ENCODE results near the gene DIPK1A.

DIPK1A gene

DNA sequence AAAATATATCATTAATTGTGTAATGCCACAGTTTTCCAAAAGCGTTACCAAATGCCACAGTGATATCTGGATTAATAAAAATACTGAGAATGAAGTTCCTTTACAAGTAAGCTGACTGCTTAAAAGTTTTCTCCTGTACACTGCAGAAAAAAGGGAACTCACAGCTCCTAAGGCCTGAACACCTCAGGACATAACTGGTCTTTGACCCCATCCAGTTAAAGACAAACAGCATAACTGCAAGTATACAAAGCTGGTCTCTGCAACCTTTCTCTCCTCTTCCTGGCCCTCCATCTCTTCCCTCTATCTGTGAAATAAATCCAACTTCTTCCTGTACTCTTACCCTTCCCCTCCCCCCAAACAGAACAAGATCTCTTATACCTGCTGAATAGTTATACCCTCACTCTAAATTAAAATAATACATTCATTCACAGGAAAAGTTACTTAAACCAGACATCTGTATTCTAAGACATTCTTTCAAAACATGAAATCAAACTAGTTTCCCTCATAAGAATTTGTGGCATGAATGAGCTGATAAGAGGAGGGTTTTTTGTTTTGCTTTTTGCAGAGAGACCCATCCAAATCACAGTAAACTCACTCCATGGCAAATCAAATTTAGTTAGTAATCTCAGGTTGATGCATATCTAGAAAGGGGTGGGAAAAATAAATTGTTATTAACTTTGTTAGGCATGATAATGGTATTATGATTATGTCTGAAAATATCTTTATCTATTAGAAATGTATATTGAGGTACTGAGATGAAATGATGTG lies 2.9 kb downstream of the DIPK1A start:
- no peak for DNase-seq
- intact Hi-C loops (cut with DNase I), result no loop called here

DNA sequence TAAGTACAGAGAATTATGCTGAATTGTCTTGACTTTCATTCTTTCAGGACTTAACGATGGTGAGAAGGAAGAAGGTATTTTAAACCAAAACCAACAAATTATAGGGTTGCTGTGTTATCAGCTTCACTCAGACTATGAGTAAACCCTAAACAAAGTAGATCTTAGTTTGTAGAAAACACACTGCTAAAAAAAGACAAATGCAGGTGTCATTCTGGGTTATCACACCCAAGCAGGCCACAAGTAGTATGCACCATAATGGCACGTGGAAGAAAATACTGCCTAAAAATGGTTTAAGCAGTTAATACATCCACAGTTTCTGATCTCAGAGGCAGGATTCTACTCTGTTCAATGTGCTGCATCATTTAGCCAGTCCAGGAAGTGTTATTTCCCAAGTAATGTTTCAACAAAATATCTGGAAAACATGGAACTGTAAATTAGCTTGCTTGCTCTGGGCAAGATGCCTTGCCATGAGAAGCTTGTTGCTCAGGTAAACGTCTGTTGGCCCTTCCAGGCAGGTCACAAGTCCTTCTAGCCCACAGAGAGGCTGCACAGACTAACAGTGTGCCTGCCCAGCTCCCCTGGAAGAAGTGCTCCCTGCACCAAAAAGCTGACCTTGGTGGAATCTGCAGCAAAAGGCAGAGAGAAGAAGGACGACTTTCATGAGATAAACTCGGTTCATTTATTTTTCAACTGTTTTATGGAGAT lies 4.1 kb downstream of the DIPK1A start:
- intact Hi-C loops (cut with DNase I), result no loop called here

DNA sequence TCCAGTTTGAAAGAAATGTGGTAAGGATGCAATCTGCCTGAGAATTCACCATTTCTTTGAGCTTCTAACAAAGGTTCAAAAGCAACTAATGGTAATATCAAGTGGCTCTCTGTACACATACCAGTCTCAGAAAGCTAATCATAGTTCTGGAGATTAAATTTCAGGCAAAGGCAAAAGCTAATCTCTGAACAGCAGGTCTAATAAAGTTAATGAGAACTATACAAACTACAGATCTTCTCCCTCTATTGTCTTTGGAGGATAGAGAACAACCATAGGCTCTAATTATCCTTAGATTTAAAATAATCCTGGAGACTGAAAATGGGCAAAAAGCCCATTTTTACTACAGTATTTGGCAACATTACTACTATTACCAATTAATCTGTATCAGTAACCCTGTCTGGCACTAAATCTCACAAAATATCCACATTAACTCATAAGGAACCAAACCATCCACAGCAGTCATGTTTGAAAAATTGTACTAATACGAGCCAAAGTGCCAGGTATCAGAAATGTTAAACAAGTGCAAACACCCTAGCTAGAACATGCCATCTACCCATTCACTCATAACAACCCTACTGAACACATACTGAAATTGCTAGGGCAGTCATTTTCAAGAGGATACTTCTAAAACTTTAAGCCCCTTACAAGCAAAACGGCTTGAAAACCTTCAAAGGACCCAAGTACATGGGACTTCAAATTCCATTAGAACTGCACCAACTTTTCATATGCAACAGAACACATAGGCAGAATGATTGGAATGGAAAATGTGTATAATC lies 4.8 kb downstream of the DIPK1A start:
- intact Hi-C loops (cut with DNase I), result no loop called here
- no peak for DNase-seq

More for the DNA sequence above, 4.1 kb downstream of the DIPK1A start:
- DNase-seq, result no peak

DNA sequence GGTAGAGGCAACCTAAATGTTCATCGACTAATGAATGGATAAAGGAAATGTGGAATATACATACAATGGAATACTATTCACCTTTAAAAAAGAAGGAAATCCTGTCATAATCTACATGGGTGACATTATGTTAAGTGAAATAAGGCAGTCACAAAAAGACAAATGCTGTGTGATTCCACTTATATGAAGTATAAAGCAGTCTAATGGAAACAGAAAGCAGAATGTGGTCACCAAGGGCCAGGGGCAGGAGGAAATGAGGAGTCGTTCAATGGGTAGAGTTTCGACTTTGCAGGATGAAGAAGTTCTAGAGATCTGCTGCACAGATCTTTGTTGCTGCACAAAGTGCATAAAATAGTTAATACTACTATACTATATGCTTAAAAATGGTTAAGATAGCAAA lies 7.8 kb downstream of the DIPK1A start:
- intact Hi-C loops (cut with DNase I), result no loop called here
- no peak for DNase-seq

DNA sequence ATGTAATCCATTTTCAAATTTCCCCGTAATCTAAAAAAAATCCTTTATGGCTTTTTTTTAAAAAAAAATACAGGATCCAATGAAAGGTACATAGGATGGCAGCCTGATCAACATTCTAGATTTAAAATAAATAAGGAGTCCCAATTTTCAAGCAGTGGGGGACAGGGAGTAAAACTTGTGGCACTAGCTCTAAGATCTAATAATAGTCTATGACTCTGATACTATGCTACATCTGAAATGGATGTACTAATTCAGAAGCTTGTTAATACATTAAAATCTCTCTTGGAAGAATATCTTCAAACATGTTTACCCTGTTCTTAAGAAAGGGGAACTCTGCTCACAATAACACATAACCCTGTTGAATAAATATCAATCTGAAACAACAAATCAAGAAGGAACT lies 8.5 kb downstream of the DIPK1A start:
- DNase-seq, result no peak
- intact Hi-C loops (cut with DNase I), result no loop called here

DNA sequence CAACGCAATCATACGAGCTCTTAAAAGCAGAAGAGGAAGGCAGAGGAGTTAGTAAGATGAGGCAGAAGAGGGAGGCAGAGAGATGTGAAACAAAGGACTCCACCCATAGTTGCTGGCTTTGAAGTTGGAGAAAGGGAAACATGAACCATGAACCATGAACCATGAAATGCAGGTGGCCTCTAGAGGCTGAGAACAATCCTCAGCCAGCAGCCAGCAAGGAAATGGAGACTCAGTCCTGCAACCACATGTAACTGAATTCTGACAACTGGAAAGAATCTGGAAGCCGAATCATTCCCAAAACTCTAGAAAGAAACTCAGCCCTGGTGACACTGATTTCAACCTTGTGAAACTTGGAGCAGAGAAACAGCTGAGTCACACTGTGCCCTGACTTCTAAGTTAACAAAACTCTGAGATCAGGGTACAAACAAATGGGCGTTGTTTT lies 10.1 kb downstream of the DIPK1A start:
- peak in 5 of 42 donors; percentile 21 to 62 (median 40) for DNase-seq
- intact Hi-C loops (cut with DNase I), result no loop called here

DNA sequence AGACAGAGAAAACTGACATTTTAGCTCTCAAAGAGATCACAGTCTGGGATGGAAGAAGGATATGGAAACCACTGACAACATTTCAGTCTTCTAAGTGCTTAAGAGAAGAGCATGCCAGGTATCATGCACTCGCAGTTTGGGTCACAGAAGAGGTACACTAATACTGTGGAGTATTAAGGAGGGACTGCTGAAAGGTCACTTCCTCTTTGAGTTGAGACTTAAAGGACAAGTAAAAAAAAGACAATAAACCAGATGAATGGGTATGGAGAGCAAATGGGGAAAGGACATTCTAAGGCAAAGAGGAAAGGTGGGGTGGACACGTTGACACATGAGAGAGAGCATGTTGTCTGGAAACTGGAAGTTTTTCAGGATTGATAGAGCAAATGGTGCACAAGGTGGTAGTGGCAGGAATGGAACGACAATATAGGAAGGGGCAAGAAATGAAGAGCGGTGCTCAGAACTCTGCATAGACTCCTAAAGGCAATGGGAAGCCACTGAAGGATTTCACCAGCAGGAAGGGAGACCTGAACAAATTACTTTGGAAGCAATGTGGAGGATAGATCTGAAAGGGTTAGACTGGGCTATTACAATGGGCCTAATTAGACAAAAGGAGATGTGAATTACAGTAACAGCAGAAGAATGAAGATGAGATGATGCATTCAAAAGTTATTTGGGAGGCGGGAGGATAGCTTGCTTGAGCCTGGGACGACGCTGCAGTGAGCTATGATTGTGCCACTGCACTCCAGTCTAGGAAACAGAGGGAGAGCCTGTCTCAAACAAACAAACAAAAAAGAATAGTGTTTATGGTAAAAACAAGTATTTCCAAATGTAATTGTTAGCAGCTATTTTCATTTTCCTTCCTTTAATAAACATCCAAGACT lies 11.1 kb downstream of the DIPK1A start:
- DNase-seq, result peak in 1 of 42 donors; percentile 27
- intact Hi-C loops (cut with DNase I), result no loop called here

DNA sequence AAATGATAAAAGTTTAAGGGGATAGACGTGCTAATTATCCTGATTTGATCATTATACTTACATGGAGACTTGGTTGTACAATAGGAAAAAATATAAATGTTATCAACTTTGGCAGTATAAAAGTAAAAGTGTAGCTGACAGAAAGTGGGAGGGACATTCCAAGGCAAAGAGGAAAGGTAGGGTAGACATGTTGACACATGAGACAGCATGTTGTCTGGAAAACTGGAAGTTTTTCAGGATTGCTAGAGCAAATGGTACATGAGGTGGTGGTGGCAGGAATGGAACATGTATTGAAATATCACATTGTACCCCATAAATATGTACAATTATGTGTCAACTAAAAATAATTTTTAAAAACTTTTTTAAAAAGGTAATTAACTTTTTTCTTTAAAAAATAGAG lies 13.2 kb downstream of the DIPK1A start:
- DNase-seq, result no peak
- intact Hi-C loops (cut with DNase I), result no loop called here

DNA sequence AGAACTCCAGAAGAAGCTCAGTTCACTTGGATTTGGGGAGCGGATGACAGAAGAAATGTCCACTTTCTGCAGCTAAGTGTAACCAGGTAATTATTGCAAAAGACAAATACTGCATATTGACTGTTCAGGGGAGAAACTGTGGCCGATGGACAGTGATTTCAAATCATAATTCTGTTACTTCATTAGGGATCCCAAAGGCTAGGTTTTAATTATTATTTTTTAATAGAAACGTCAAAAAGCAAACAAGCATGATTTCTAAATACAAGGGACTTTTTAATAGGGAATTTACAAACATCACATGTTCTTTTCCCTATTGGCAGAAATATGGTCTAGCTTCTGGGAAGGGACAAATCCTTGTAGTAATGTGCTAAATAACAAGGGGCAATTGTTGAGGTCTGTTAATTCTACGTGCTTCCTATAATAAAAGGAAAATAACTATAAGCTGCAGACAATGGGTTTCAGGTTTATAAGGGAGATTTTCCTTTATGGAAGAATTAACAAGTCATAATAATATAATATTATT lies 15.5 kb downstream of the DIPK1A start:
- intact Hi-C loops (cut with DNase I), result no loop called here
- DNase-seq, result no peak

DNA sequence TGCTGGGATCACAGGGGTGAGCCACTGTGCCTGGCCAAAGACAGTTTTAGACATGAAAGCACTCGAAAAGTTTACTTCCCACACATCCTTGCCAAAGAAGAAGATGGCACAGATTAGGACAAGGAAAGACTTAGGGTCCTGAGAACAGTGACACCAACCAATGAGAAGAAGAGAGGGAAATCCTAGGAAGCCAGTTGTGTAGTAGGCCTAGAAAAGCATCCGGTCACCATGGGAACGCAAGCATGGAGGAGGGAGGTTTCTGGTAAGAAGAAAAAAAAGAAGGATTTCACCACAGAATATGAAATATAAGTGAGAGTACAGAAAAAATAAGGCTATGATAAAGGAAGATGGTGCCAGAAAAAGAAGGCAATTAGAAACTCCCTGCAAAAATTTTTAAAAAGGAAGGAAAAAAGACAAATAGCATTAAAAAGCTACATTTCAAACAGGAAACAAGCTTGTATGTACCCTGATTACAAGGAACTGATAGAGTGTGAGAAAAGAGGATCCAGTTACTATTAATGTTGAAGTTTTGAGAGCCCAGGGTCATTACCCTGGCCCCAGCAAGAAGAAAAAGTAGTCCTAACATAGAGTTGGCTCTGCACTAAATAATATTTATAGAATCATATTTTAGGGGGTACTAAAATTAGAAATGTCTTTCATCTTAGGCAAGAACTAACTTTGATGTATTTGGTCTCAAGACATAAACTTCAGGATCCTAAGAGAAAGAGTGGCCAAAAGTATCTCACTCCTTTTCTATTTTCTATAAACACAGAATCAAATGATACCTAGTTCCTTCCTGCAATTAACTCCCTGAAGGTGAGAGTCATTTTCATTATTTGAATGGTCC lies 16.1 kb downstream of the DIPK1A start:
- intact Hi-C loops (cut with DNase I), result no loop called here
- peak in 15 of 42 donors; percentile 27 to 69 (median 48) for DNase-seq

DNA sequence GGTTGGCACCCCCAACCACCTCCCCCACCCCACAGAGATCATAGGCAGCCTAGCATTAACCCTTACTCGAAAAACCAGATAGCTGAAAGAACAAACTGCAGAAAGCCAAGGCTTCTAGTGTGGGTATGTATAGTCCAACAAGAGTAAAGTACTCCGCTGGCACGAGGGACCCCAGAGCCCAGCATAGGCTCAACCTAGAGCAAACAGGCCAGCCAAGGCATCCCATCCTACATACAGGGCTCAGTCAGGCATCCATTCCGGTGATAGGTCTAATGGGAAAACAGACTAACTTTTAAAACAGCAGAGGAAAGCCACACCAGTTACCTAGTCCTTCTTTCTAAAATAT lies 17.8 kb downstream of the DIPK1A start:
- DNase-seq, result no peak
- intact Hi-C loops (cut with DNase I), result no loop called here

DNA sequence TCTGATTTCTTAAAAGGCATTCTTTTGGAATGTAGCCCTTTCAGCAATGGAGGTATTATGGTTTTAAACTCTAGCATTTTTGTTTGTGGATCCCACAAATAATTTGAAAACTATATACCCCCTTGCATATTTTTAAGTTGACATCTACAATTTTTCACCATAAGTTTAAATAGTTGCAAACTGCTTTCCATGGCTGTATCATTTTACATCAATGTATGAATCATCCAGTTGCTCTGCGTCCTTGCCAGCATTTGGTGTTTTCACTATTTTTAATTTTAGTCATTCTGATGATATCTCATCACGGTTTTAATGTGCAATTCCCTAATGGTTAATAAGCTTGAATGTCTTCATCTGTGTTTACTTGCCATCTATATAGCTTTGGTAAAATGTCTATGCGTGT lies 20.7 kb downstream of the DIPK1A start:
- intact Hi-C loops (cut with DNase I), result no loop called here
- DNase-seq, result no peak

DNA sequence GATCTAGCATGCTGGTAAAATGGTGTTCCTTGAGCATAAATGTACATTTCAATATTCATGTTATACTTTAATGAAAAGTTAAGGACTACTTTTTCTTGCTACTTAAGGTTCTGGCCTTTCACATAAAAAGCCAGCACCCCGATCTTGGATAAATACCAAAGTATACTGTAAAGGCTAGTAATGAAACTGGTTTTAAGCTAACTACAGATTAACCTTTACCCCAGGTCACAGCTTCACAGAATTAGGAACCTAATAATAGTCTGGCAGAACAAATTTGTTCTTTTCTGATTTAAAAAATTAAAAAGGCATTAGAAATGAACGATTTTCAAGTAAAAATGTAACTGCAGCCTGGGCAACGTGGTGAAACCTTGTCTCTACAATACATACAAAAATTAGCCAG lies 23.5 kb downstream of the DIPK1A start:
- intact Hi-C loops (cut with DNase I), result no loop called here

DNA sequence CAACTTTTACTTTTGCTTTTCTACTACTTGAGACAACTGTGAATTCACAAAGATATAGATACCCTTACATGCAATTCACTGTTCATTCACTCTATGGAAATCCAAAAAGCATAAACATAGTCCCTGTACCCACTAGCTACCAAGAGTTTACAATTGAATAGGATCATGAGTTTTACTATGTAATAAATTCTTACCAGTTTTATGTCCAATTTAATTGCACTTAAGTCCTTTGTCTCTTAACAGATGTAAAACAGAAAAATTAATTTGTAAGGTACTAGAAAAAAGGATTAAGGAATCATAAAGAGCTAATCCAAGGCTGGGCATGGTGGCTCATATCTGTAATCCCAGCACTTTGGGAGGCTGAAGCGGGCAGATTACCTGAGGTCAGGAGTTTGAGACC lies 24.4 kb downstream of the DIPK1A start:
- DNase-seq, result no peak
- intact Hi-C loops (cut with DNase I), result no loop called here

More for the DNA sequence above, 23.5 kb downstream of the DIPK1A start:
- DNase-seq, result no peak

DNA sequence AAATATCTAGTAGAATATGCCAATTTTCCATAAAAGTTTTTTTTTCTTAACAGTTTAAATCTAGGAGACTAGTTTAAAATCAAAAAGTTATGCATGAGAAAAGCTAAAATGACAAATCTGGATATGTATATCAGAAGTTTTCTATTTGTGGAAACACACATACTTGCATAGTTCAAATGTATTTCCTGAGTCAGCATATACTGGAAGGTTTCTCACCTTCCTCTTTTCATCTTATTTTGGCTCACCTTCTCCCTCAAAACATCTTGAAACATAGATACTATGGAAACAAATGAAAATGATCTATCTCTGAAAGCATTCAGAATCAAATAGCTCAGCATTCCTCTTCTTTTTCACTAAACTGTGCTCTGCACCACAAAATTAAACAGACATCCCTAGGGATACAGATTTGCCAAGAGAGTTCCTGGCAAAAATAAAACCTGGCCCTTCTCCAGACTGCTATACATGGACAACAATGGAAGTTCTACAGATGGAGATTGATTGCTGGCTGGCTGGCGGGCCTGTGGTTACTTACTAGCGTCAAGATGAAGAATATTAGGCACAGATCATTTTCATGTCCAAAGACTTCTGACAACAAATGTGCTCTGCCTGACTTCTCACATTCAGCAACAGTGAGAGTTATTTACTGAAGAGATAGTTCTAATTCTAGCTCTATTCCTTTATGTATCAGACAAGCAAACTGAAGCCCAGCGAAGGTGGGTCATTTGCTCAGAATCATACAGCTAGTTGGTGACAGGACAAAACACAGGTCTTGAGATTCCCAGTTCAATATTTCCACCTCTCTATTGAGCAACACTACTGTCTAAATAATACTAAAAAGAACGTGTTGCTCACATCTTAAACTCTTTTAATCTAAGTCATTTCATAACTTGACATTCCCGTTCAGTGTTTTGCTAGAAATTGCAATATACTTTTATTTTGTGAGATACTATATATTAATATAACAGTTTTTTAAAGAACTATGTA lies 26.6 kb downstream of the DIPK1A start:
- peak in 21 of 42 donors; percentile 11 to 82 (median 42) for DNase-seq
- intact Hi-C loops (cut with DNase I), result no loop called here

DNA sequence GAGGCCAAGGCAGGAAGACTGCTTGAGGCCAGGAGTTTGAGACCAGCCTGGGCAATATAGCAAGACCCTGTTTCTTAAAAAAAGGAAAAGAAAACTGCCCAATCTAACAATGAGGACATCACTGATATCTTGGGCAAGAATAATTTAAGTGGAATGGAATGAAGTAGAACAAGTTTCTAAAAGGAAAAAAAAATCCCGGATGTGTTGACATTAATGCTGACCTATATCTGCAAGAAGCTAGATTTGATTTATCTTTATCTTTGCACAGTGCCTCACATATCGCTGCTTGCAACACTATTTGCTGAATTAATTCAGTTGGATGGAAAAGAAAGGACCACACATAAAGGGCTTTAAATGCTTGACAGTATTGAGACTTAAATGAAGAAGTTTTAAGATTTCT lies 27.8 kb downstream of the DIPK1A start:
- DNase-seq, result no peak
- intact Hi-C loops (cut with DNase I), result no loop called here

DNA sequence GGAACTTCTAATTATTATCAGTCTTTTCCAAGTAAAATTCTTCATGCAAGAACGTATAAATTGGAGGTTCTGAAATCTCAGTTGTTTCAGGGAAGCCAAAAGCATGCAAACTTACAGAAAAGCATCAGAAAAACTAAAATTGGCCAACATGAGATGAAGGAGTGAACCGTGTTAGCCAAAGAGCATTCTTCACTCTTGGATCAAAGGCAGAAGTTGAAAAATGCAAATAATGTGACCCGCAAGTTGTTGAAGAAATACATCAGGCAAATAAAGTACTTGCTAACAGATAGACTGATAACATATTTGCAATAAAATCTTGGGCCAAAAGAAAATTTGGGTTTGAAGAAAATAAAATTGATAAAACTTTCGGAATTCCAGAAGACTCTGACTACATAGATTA lies 29.6 kb downstream of the DIPK1A start:
- no peak for DNase-seq
- intact Hi-C loops (cut with DNase I), result no loop called here

Data from head of caudate nucleus (tissue), 42 donors.